WTC11 (cell line): ENCODE results near the gene TSR2. TPM values are rescaled to one million over a fixed set of nuclear protein-coding genes. Genes with fewer than 3 reads are reported as not detected.

ENCODE experiments used
- ATAC-seq: fragments of 200-7000 bp; cut with Tn5 transposase; 2 replicates; pipeline ENCODE4 v1.10.0; 2021; ENCODE audit warnings: mild to moderate bottlenecking, moderate library complexity
- Bru-seq: library from RNA; stranded (reverse); fragments of 400-500 nt; gene quantifications from one replicate; lab custom pipeline; 2021; lab: Mats Ljungman, UMichigan
- CTCF ChIA-PET: fragments of 300-600 bp; sonication (Branson Sonifier 250); formaldehyde crosslinking; loops from one replicate; lab custom pipeline; 2021; ENCODE audit warnings: antibody characterized with exemption; lab: Charles Lee
- POLR2A ChIA-PET: fragments of 350-600 bp; sonication (Branson Sonifier 250); formaldehyde crosslinking; loops from one replicate; lab custom pipeline; 2021; ENCODE audit warnings: antibody characterized with exemption; lab: Charles Lee
- DNase-seq: peaks from one replicate; pipeline ENCODE4 v3.0.0; 2021; ENCODE audit warnings: low spot score
- H3K27ac Mint-ChIP-seq: 2 replicates; pipeline ENCODE4 v1.8.0; 2021; ENCODE audit warnings: mixed read lengths
- H3K27me3 Mint-ChIP-seq: 2 replicates; pipeline ENCODE4 v1.8.0; 2021; ENCODE audit warnings: low read depth, mild to moderate bottlenecking, moderate library complexity, mixed read lengths
- H3K36me3 Mint-ChIP-seq: 2 replicates; pipeline ENCODE4 v1.8.0; 2021; ENCODE audit warnings: mixed read lengths
- H3K4me1 Mint-ChIP-seq: 2 replicates; pipeline ENCODE4 v1.8.0; 2022; ENCODE audit warnings: mixed read lengths
- H3K4me3 Mint-ChIP-seq: 2 replicates; pipeline ENCODE4 v1.8.0; 2021; ENCODE audit warnings: mild to moderate bottlenecking, moderate library complexity, mixed read lengths
- H3K9me3 Mint-ChIP-seq: 2 replicates; pipeline ENCODE4 v1.8.0; 2021; ENCODE audit warnings: mixed read lengths
- CREM ChIP-seq: sonication (generic); formaldehyde crosslinking; IDR thresholded peaks from 2 replicates; pipeline ENCODE4 v1.8.1; 2022; ENCODE audit warnings: mild to moderate bottlenecking, missing genetic modification reagents, moderate library complexity
- FOXK1 ChIP-seq: sonication (generic); formaldehyde crosslinking; IDR thresholded peaks from 2 replicates; pipeline ENCODE4 v1.8.0; 2022; ENCODE audit warnings: mild to moderate bottlenecking, moderate library complexity, missing genetic modification reagents
- GRHL2 ChIP-seq: fragments of 250-450 bp; sonication (Bioruptor Pico); IDR thresholded peaks from 2 replicates; pipeline ENCODE4 v1.8.0; 2022; ENCODE audit warnings: mild to moderate bottlenecking, moderate library complexity; ENCODE audit not compliant: insufficient replicate concordance, severe bottlenecking
- GTF2I ChIP-seq: fragments of 250-450 bp; sonication (Bioruptor Pico); conservative IDR thresholded peaks from 2 replicates; pipeline ENCODE4 v1.4.0; 2021; ENCODE audit warnings: mild to moderate bottlenecking
- JUN ChIP-seq: sonication (generic); formaldehyde crosslinking; IDR thresholded peaks from 2 replicates; pipeline ENCODE4 v1.8.0; 2023; ENCODE audit warnings: mild to moderate bottlenecking, missing genetic modification reagents
- KAT7 ChIP-seq: sonication (generic); formaldehyde crosslinking; IDR thresholded peaks from 2 replicates; pipeline ENCODE4 v1.8.1; 2023; ENCODE audit warnings: missing genetic modification reagents, mild to moderate bottlenecking, borderline replicate concordance
- NFYB ChIP-seq: sonication (generic); formaldehyde crosslinking; conservative IDR thresholded peaks from 2 replicates; pipeline ENCODE4 v1.8.0; 2022; ENCODE audit warnings: low read depth, missing genetic modification reagents
- SMAD4 ChIP-seq: sonication (generic); formaldehyde crosslinking; IDR thresholded peaks from 2 replicates; pipeline ENCODE4 v1.8.0; 2022; ENCODE audit warnings: mild to moderate bottlenecking, missing genetic modification reagents
- SP1 ChIP-seq: sonication (generic); formaldehyde crosslinking; conservative IDR thresholded peaks from 2 replicates; pipeline ENCODE4 v1.8.1; 2022; ENCODE audit warnings: missing genetic modification reagents
- TP53 ChIP-seq: sonication (generic); formaldehyde crosslinking; IDR thresholded peaks from 2 replicates; pipeline ENCODE4 v1.8.1; 2023; ENCODE audit warnings: mild to moderate bottlenecking, missing genetic modification reagents
- long read RNA-seq, 3 experiments: library from RNA in 1 of 3; library from capped mRNA in 1 of 3; library from polyadenylated mRNA in 1 of 3; unstranded in 2 of 3; stranded (forward) in 1 of 3; transcript quantifications; one replicate each; pipeline ENCODE4 v2.0.0, GENCODE V29; 2021
- total RNA-seq: library from RNA; stranded (reverse); gene quantifications from 3 replicates; pipeline ENCODE4 v1.2.3, GENCODE V29; 2021
- TF ChIP-seq, protein P1 (sequence below): sonication (generic); formaldehyde crosslinking; IDR thresholded peaks from 2 replicates; pipeline ENCODE4 v1.8.1; 2023; ENCODE audit warnings: mild to moderate bottlenecking, missing genetic modification reagents, moderate library complexity
- TF ChIP-seq, protein P2 (sequence below): sonication (generic); formaldehyde crosslinking; IDR thresholded peaks from 2 replicates; pipeline ENCODE4 v1.8.1; 2023; ENCODE audit warnings: mild to moderate bottlenecking, missing genetic modification reagents
- TF ChIP-seq, protein P3 (sequence below): sonication (generic); formaldehyde crosslinking; IDR thresholded peaks from 2 replicates; pipeline ENCODE4 v1.8.0; 2022; ENCODE audit warnings: mild to moderate bottlenecking, missing genetic modification reagents
- TF ChIP-seq, protein P4 (sequence below): sonication (generic); formaldehyde crosslinking; IDR thresholded peaks from 2 replicates; pipeline ENCODE4 v1.8.1; 2023; ENCODE audit warnings: mild to moderate bottlenecking, missing genetic modification reagents, moderate library complexity
- TF ChIP-seq, protein P5 (sequence below): sonication (generic); formaldehyde crosslinking; IDR thresholded peaks from 2 replicates; pipeline ENCODE4 v1.8.1; 2022; ENCODE audit warnings: mild to moderate bottlenecking, moderate library complexity, missing genetic modification reagents
- TF ChIP-seq, protein P6 (sequence below): sonication (generic); formaldehyde crosslinking; IDR thresholded peaks from 2 replicates; pipeline ENCODE4 v1.8.0; 2022; ENCODE audit warnings: missing genetic modification reagents
- TF ChIP-seq, protein P7 (sequence below): sonication (generic); formaldehyde crosslinking; IDR thresholded peaks from 2 replicates; pipeline ENCODE4 v1.8.1; 2023; ENCODE audit warnings: mild to moderate bottlenecking, missing genetic modification reagents

The TSR2 gene, protein sequence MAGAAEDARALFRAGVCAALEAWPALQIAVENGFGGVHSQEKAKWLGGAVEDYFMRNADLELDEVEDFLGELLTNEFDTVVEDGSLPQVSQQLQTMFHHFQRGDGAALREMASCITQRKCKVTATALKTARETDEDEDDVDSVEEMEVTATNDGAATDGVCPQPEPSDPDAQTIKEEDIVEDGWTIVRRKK
- 43.4 to 47.4 TPM (median 45.5 TPM) in 3 replicates for total RNA-seq
- Bru-seq, nascent RNA, result percentile 91 among the genes with signal in this experiment
- long read RNA-seq, experiment 1, transcript TSR2-201 (5 exons, 1,534 nt), result major isoform, 400 of 431 reads
- long read RNA-seq, experiment 1, partial matches to known transcripts, result 5 of 431 reads
- long read RNA-seq, experiment 1, other reads (novel, unspliced or antisense), result 26 of 431 reads
- long read RNA-seq, experiment 2, transcript TSR2-201 (5 exons, 1,534 nt), result major isoform, 29 of 82 reads
- long read RNA-seq, experiment 2, partial matches to known transcripts, result 5 of 82 reads
- long read RNA-seq, experiment 2, other reads (novel, unspliced or antisense), result 48 of 82 reads
- long read RNA-seq, experiment 3, transcript TSR2-201 (5 exons, 1,534 nt), result major isoform, 261 of 280 reads
- long read RNA-seq, experiment 3, partial matches to known transcripts, result 8 of 280 reads
- long read RNA-seq, experiment 3, other reads (novel, unspliced or antisense), result 11 of 280 reads

DNA sequence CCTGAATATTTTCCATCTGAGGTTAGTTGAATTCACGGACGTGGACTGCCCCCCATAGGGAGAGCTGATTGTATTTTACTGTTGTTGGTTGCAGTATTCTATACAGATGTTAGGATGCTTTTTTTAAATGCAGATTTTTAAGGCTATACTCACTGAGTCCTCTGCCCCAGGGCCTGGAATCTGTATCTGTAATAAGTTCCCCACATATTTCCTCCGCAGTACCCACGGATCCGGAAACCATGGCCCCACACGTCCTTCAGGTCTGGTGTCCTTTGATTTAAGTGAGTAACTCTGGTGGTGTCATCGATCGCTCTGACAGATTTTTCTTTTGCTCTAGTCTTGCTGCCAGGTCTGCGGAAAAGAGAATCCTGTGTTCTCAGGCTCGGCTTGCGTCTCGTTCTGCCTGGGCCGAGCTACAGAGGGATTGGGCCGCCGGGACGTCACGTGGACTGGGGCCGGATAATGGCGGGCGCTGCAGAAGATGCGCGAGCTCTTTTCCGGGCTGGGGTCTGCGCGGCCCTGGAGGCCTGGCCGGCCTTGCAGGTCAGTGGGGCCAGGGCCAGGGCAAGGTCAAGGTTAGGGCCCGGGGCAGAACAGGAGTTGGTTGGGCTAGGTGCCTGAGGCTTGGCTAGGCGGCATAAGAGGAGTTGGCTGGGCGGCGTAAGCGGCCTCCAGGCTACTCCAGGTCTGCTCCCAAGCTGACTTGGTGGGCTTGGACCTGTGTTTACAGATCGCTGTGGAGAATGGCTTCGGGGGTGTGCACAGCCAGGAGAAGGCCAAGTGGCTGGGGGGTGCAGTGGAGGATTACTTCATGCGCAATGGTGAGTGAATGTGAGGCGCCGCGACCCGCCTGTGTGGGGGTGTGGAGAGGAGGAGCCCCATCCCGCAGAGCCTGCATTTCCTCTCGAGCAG, at the start of gene TSR2:
Gene TSR2, plus strand, starts transcription at position 445 of the 912 bp plus-strand sequence. Its CDS starts 18 bp downstream, at position 463.
- no peak within 1 kb of the TSS for H3K27ac Mint-ChIP-seq
- H3K4me1 Mint-ChIP-seq, result peaks cover 13% of the 10 kb centered on the region
- peak; percentile 73 for DNase-seq
- H3K9me3 Mint-ChIP-seq, result no peaks in the 10 kb centered on the region
- no peak for TF ChIP-seq TP53 (CRISPR knock-in tag)
- TF ChIP-seq KAT7 (CRISPR knock-in tag), result no peak
- no peak for TF ChIP-seq GTF2I (CRISPR knock-in tag)
- TF ChIP-seq, protein P1, sequence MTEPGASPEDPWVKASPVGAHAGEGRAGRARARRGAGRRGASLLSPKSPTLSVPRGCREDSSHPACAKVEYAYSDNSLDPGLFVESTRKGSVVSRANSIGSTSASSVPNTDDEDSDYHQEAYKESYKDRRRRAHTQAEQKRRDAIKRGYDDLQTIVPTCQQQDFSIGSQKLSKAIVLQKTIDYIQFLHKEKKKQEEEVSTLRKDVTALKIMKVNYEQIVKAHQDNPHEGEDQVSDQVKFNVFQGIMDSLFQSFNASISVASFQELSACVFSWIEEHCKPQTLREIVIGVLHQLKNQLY (CRISPR knock-in tag), result 0 out of 2 replicates have a peak, but pooled peaks have one; percentile 26
- TF ChIP-seq, protein P2, sequence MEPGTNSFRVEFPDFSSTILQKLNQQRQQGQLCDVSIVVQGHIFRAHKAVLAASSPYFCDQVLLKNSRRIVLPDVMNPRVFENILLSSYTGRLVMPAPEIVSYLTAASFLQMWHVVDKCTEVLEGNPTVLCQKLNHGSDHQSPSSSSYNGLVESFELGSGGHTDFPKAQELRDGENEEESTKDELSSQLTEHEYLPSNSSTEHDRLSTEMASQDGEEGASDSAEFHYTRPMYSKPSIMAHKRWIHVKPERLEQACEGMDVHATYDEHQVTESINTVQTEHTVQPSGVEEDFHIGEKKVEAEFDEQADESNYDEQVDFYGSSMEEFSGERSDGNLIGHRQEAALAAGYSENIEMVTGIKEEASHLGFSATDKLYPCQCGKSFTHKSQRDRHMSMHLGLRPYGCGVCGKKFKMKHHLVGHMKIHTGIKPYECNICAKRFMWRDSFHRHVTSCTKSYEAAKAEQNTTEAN, result no peak
- TF ChIP-seq SP1 (CRISPR knock-in tag), result peak; percentile 40; the same call in 1 of the 2 replicates
- TF ChIP-seq FOXK1 (CRISPR knock-in tag), result peak; percentile 84
- TF ChIP-seq, protein P3, sequence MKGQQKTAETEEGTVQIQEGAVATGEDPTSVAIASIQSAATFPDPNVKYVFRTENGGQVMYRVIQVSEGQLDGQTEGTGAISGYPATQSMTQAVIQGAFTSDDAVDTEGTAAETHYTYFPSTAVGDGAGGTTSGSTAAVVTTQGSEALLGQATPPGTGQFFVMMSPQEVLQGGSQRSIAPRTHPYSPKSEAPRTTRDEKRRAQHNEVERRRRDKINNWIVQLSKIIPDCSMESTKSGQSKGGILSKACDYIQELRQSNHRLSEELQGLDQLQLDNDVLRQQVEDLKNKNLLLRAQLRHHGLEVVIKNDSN (CRISPR knock-in tag), result peak; percentile 95
- TF ChIP-seq CREM, result 0 out of 2 replicates have a peak, but pooled peaks have one; percentile 27
- TF ChIP-seq, protein P4, sequence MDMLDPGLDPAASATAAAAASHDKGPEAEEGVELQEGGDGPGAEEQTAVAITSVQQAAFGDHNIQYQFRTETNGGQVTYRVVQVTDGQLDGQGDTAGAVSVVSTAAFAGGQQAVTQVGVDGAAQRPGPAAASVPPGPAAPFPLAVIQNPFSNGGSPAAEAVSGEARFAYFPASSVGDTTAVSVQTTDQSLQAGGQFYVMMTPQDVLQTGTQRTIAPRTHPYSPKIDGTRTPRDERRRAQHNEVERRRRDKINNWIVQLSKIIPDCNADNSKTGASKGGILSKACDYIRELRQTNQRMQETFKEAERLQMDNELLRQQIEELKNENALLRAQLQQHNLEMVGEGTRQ (CRISPR knock-in tag), result peak; percentile 96
- TF ChIP-seq, protein P5, sequence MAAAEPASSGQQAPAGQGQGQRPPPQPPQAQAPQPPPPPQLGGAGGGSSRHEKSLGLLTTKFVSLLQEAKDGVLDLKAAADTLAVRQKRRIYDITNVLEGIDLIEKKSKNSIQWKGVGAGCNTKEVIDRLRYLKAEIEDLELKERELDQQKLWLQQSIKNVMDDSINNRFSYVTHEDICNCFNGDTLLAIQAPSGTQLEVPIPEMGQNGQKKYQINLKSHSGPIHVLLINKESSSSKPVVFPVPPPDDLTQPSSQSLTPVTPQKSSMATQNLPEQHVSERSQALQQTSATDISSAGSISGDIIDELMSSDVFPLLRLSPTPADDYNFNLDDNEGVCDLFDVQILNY, result peak; percentile 45; the same call in 1 of the 2 replicates
- peak; percentile 50; the same call in 1 of the 2 replicates for TF ChIP-seq NFYB (CRISPR knock-in tag)
- ATAC-seq, result peak; percentile 93
- POLR2A ChIA-PET, result interaction anchor here (1.1 to 1.2 kb wide), 2 partner anchors 90 to 199 kb away, joined by 3 to 4 read pairs; partner anchors contain the start of gene GNL3L
- H3K4me3 Mint-ChIP-seq, result peak within 1 kb of the TSS; percentile 93
- CTCF ChIA-PET, result no interaction called here
- no peaks in the 10 kb centered on the region; the same call in 1 of the 2 replicates for H3K27me3 Mint-ChIP-seq
- H3K36me3 Mint-ChIP-seq, result peaks cover 18% of the 10 kb centered on the region

DNA sequence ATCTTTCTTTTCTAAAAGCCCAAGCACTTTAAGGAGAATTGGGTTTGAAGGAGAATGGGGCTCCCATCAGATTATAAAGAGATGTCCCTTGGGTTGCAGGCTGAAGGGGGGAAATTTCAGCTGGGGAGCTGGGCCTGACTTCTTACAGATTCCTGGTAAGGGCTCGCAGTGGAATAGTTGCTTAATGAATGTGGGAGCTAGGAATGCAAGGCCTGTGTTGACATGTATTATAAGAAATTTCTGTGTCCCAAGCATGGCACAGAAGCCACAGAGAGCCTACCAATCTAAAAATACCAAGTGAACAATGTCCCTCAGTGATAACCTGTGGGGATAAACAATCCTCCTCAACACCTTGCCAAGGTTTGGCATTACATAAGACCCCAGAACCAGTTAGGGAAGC, 43.1 kb upstream of the TSR2 start:
- CTCF ChIA-PET, result interaction anchor here (0.6 kb wide), 1 partner anchor 71 kb away, joined by 3 read pairs; no protein-coding TSS in a partner anchor
- Mint-ChIP-seq H3K4me3 (no peak overlapping the region), H3K9me3 (no peaks in the 10 kb centered on the region), H3K27ac (no peak overlapping the region), H3K36me3 (no peaks in the 10 kb centered on the region), H3K4me1 (peaks cover 12% of the 10 kb centered on the region), H3K27me3 (no peaks in the 10 kb centered on the region)
- DNase-seq (no peak), ATAC-seq (no peak)
- POLR2A ChIA-PET, result interaction anchor here (0.7 kb wide), 1 partner anchor 94 kb away, joined by 3 read pairs; no protein-coding TSS in a partner anchor
- TF ChIP-seq, protein P6, sequence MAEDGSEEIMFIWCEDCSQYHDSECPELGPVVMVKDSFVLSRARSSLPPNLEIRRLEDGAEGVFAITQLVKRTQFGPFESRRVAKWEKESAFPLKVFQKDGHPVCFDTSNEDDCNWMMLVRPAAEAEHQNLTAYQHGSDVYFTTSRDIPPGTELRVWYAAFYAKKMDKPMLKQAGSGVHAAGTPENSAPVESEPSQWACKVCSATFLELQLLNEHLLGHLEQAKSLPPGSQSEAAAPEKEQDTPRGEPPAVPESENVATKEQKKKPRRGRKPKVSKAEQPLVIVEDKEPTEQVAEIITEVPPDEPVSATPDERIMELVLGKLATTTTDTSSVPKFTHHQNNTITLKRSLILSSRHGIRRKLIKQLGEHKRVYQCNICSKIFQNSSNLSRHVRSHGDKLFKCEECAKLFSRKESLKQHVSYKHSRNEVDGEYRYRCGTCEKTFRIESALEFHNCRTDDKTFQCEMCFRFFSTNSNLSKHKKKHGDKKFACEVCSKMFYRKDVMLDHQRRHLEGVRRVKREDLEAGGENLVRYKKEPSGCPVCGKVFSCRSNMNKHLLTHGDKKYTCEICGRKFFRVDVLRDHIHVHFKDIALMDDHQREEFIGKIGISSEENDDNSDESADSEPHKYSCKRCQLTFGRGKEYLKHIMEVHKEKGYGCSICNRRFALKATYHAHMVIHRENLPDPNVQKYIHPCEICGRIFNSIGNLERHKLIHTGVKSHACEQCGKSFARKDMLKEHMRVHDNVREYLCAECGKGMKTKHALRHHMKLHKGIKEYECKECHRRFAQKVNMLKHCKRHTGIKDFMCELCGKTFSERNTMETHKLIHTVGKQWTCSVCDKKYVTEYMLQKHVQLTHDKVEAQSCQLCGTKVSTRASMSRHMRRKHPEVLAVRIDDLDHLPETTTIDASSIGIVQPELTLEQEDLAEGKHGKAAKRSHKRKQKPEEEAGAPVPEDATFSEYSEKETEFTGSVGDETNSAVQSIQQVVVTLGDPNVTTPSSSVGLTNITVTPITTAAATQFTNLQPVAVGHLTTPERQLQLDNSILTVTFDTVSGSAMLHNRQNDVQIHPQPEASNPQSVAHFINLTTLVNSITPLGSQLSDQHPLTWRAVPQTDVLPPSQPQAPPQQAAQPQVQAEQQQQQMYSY (CRISPR knock-in tag), result no peak
- TF ChIP-seq SMAD4 (CRISPR knock-in tag), result no peak
- TF ChIP-seq, protein P7, sequence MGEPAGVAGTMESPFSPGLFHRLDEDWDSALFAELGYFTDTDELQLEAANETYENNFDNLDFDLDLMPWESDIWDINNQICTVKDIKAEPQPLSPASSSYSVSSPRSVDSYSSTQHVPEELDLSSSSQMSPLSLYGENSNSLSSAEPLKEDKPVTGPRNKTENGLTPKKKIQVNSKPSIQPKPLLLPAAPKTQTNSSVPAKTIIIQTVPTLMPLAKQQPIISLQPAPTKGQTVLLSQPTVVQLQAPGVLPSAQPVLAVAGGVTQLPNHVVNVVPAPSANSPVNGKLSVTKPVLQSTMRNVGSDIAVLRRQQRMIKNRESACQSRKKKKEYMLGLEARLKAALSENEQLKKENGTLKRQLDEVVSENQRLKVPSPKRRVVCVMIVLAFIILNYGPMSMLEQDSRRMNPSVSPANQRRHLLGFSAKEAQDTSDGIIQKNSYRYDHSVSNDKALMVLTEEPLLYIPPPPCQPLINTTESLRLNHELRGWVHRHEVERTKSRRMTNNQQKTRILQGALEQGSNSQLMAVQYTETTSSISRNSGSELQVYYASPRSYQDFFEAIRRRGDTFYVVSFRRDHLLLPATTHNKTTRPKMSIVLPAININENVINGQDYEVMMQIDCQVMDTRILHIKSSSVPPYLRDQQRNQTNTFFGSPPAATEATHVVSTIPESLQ (CRISPR knock-in tag), result no peak
- TF ChIP-seq, protein P5, result no peak
- TF ChIP-seq JUN, result no peak
- no peak for TF ChIP-seq GRHL2
